NCI-H460 (cell line): Measurements from ENCODE around the gene TRAPPC12. TPM values are rescaled to one million over a fixed set of nuclear protein-coding genes. Genes with fewer than 3 reads are reported as not detected.
"Not testable (repeated sequence)": the region's sequence is repeated elsewhere in the genome, so short reads cannot be mapped to it uniquely, and the experiment has no call there.

ENCODE experiments used
- DNase-seq: peaks from one replicate; pipeline ENCODE4 v3.0.0-alpha.2; 2016; ENCODE audit warnings: low read depth; ENCODE audit errors: extremely low read depth
- total RNA-seq: library from RNA; depleted of rRNA; stranded (reverse); fragments of >200 nt; shearing (Covaris generic); gene quantifications from 2 replicates; pipeline ENCODE4 v1.2.3, GENCODE V29; 2014

Gene TRAPPC12
- total RNA-seq, 1 experiment from 2014 or later: 60.8 TPM

DNA sequence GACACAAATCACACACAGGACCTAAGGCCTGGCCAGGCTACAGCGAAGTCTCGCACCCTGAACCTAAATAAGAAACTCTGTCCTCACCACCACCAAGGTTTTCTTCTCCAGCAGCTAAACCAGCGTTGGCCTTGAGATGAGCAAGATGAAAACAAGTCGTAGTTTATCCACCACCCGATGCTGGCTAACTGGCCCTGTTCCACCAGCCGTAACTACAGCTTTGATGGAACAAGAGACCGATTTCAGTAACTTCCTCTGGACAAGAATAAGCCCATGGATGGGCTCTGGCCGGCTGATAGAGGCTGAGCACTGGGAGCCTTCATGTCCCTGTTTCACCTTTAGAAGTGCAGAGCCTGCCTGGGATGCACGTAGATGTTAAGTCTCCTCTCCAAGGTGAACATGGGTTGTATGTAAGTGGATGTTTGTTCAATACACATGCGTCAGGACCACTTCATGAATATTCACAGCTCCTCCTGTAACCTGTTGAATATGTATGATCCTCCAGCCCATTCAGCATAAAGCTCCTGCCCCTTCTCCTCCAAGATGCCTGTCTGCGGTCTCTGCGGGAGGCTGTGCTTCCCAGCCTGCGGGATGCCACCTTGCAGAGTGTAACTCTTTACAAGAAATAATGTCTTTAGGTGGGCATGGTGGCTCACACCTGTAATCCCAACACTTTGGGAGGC lies 115.6 kb downstream of the TRAPPC12 start:
- no peak for DNase-seq

- not testable (repeated sequence) for DNase-seq
Measured at GRCh38 chr2:3496708-3497080, 117.2 kb downstream of the TRAPPC12 start.

DNA sequence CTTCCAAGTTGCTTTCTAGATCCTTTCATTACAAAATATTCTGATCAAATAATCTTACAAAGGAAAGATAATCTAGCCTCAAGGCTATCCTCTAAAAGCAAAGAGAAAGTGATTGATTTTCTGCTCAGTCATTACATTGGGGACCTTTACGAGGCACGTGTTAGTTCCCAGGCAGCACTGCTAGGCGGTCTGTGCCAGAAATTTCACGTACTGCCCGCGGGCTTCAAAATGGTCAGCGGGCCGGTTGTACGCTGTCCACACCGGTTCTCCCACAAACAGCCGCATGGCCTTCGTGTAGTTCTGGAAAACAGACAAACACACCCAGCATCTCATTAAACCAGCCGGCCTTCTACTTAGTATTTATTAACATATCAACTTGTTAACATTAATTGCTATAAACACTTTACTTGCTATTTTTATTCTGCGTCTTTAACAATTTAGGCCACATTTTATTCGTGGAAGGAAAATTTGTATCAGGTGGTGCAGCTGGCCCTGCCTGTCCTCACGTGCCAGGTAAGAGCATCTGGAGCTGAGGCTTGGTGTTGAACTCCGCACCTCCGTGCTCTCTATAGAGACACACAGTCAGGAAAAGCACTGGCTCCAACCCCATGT lies 119.4 kb downstream of the TRAPPC12 start:
- no peak for DNase-seq

- no peak for DNase-seq
Measured at GRCh38 chr2:3500326-3500899, 120.9 kb downstream of the TRAPPC12 start.

GRCh38 chr2:3503046-3503445 lies 123.6 kb downstream of the TRAPPC12 start:
- DNase-seq: no peak

GRCh38 chr2:3503483-3503882 lies 124.0 kb downstream of the TRAPPC12 start:
- DNase-seq: no peak

DNA sequence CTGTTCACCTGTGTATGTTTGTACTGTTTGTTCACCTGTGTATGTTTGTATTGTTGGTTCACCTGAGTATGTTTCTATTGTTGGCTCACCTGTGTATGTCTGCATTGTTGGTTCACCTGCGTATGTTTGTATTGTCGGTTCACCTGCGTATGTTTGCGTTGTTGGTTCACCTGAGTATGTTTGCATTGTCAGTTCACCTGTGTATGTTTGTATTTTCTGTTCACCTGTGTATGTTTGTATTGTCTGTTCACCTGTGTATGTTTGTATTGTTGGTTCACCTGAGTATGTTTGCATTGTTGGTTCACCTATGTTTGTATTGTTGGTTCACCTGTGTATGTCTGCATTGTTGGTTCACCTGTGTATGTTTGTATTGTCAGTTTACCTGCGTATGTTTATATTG lies 125.2 kb downstream of the TRAPPC12 start:
- no peak for DNase-seq

GRCh38 chr2:3505771-3506170 lies 126.3 kb downstream of the TRAPPC12 start:
- DNase-seq: no peak

- no peak for DNase-seq
Measured at GRCh38 chr2:3512086-3512485, 132.6 kb downstream of the TRAPPC12 start.

GRCh38 chr2:3513026-3513810 lies 133.7 kb downstream of the TRAPPC12 start:
- no peak for DNase-seq

DNA sequence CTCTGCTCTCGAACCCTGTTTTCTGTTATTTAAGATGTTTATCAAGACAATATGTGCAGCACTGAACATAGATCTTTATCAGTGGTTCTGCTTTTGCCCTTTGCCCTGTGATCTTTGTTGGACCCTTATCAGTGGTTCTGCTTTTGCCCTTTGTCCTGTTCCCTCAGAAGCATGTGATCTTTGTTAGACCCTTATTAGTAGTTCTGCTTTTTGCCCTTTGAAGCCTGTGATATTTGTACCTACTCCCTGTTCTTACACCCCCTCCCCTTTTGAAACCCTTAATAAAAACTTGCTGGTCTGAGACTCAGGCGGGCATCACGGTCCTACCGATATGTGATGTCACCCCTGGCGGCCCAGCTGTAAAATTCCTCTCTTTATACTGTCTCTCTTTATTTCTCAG lies 135.9 kb downstream of the TRAPPC12 start:
- not testable (repeated sequence) for DNase-seq

- DNase-seq: no peak
Measured at GRCh38 chr2:3516831-3517230, 137.3 kb downstream of the TRAPPC12 start.

DNA sequence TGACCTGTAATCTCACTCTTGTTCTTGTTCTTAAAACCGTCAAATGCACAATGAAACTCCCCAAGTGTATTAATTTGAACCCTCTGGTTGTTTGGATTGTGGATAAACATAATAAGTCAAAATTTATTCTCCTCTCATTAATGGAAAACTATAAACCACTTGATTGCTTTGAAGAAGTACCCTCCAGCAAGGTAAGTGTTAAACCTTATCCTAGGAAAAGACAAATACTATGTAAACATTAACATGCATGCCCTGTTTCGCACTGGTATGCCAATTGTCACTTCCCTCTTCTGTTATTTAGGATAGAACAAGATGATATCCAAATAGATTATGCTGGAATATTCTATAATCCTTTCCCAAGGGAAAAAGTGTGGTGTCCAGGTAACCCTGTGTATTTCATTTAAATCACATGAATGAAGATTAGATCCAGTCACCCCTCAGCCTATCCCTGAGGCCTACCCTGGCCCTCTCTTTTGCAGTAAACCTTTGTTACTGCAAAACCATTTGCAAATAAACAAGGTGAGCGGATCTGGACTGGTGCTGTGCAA lies 138.5 kb downstream of the TRAPPC12 start:
- DNase-seq: no peak

DNA sequence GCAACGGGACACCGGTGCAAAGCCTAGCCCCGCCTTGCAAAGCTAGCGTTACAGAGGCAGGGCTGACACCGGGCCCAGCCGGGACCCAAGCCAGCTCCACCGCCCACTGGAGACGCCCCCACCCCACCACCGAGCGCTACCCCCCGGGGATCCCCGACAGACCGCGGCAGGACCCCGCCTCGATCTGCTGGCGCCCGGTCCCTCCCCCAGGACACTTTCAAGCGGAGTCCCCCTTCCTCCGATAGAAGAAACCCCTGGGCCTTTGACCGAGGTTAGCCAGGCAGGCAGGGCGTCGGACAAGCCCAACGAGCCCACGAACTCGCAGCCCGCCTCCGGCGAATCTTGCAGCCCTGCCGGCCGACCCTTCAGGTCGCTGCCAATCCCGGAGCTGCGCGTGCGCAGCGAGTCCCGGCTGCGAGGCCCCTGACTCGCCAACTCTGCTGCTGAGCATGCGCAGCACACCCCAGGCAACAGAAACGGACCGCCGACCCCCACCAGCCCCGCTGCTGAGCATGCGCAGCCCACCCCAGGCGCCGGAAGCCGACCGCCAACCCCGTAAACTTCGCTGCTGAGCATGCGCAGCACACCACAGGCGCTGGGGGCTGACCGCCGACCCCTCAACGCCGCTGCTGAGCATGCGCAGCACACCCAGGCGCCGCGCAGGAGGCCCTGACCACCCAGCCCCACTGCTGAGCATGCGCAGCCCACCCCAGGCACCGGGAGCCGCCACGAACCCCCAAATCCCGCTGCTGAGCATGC lies 139.2 kb downstream of the TRAPPC12 start:
- DNase-seq: peak; percentile 97

GRCh38 chr2:3519255-3520205 lies 140.0 kb downstream of the TRAPPC12 start, which contains the start of gene ADI1:
ADI1 (minus strand) TSS chr2:3519531; CDS start chr2:3519487, 44 bp downstream.
- peak; percentile 65 for DNase-seq

- no peak for DNase-seq
Measured at GRCh38 chr2:3520591-3520990, 141.1 kb downstream of the TRAPPC12 start.

DNA sequence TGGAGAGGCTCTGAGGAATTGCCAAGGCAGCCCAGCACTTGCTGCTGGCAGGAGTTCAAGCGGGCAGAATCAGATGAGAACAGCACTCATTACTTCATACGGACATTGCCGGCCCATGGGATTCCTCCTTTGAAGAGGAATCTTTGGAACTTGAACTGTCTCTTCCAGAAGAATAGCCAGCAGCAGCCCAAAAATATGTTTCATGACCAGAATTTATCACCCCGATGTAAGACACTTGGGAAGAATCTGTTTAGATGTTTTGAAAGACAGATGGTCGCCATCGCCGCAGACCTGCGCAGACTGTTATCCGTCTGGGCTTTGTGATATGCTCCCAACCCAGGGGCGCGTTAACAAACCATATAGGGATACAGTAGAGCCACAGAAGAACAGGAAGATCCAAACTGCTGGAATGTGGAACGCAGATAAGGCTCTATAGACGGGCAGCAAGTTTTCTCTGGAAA lies 143.5 kb downstream of the TRAPPC12 start:
- no peak for DNase-seq

GRCh38 chr2:3523551-3524041 lies 144.1 kb downstream of the TRAPPC12 start:
- no peak for DNase-seq

- no peak for DNase-seq
Measured at GRCh38 chr2:3526871-3527270, 147.4 kb downstream of the TRAPPC12 start.
